Cardiac muscle cell (in vitro differentiated cells and primary cell): ENCODE results near the gene ZNF439. TPM values are rescaled to one million over a fixed set of nuclear protein-coding genes. Genes with fewer than 3 reads are reported as not detected.
"Not testable (repeated sequence)": the region's sequence is repeated elsewhere in the genome, so short reads cannot be mapped to it uniquely, and the experiment has no call there.

Experiments
- DNase-seq, 2 donors: peaks; one replicate each; pipeline versions ENCODE4 v3.0.0 to v3.0.0-alpha.2; 2010 to 2017; ENCODE audit warnings: low read depth in 1 of 2, low spot score in 1 of 2
- H3K27ac ChIP-seq: fragments of 200-600 bp; sonication (generic); 2 replicates; pipeline ENCODE4 v1.5.1; 2016
- H3K27me3 ChIP-seq: fragments of 200-600 bp; sonication (generic); 2 replicates; pipeline ENCODE4 v1.6.0; 2016; ENCODE audit warnings: control low read depth
- H3K36me3 ChIP-seq: fragments of 200-600 bp; sonication (generic); 2 replicates; pipeline ENCODE4 v1.5.1; 2016; ENCODE audit warnings: control low read depth
- H3K4me1 ChIP-seq: fragments of 200-600 bp; sonication (generic); 2 replicates; pipeline ENCODE4 v1.8.1; 2017; ENCODE audit warnings: low read depth, mild to moderate bottlenecking, mixed run types
- H3K4me3 ChIP-seq: fragments of 200-600 bp; sonication (generic); 2 replicates; pipeline ENCODE4 v1.5.1; 2016; ENCODE audit warnings: mild to moderate bottlenecking
- H3K9me3 ChIP-seq: fragments of 200-600 bp; sonication (generic); 2 replicates; pipeline ENCODE4 v1.5.1; 2017; ENCODE audit warnings: low read depth, mild to moderate bottlenecking, control low read depth
- CTCF ChIP-seq: IDR thresholded peaks from 2 replicates; pipeline ENCODE4 v1.5.1; 2012; ENCODE audit warnings: low read depth, mild to moderate bottlenecking, low read length
- polyA plus RNA-seq: library from polyadenylated mRNA; unstranded; fragments of >200 nt; fragmentation: Nextera tagmentation; extraction: Ambion mirVana; gene quantifications from 2 replicates; pipeline ENCODE4 v1.2.1, GENCODE V29; 2016
- total RNA-seq: library from RNA; depleted of rRNA; stranded (reverse); fragments of >200 nt; gene quantifications from 2 replicates; pipeline ENCODE4 v1.2.3, GENCODE V29; 2016

ZNF439 gene
- total and polyA plus RNA-seq, 2 experiments from 2014 or later, result 3.6 TPM; not detected in 1

DNA sequence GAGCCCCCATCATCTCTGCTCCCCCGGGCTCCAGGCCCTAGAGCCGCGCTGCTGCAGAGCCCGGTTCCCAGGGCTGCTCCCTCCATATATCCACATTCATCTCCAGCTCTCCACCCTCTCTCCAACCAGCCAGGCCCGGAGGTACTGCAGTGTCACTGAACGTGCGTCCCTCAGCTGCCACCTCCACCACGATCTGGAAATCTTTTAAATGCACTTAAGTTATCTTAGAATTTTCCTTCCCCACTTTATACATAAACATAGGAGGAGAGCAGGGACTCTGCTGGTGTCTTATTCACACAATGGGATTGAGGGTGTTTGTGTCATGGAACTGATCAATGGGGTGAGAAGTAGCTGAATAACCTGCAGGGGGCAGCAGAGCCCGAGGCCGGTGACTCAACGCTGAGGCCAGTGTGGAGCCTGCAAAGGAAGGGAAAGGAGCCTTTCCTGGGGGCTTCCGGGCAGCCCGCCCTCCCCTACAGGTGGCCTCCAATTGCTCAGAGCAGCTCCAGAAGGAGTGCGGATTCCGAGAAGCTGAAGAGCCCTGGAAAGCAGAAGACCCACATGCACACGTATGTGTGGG is 31.3 kb downstream of the ZNF439 start:
- not testable (repeated sequence) for H3K27me3 ChIP-seq, H3K36me3 ChIP-seq, H3K4me1 ChIP-seq, H3K27ac ChIP-seq, H3K9me3 ChIP-seq, H3K4me3 ChIP-seq
- DNase-seq, result peak; percentile 21 to 30
- TF ChIP-seq CTCF, result peak; percentile 34

DNA sequence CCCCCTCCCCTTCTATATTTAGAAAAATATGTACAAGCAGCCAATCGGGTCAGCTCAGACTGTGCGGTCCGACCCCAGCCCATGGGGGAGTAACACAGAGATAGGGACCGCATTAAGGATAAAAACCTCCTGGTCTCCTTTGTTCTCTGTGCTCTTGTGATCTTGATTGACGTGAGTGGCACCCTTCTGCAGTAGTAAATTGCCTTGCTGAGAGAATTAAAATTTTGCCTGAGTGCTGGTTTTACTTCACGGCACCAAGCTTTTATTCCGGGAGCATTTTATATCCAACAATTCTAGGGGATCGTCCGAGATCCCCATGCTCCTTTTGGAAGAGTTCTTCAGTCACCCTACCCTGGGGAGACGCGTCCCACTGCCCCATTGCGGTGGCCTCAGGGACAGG is 32.1 kb downstream of the ZNF439 start:
- Histone ChIP-seq H3K9me3 (no peaks in the 10 kb centered on the region), H3K36me3 (no peaks in the 10 kb centered on the region)

GRCh38 chr19:11881151-11881800 is 32.8 kb downstream of the ZNF439 start:
- peak; percentile 71 to 82 for DNase-seq
- H3K4me3 ChIP-seq, result no peak overlapping the region
- H3K9me3 ChIP-seq, result no peaks in the 10 kb centered on the region
- H3K27me3 ChIP-seq, result no peaks in the 10 kb centered on the region
- TF ChIP-seq CTCF, result peak; percentile 80
- H3K27ac ChIP-seq, result no peak overlapping the region
- H3K4me1 ChIP-seq, result no peaks in the 10 kb centered on the region
- no peaks in the 10 kb centered on the region for H3K36me3 ChIP-seq

More for the DNA sequence above, 32.1 kb downstream of the ZNF439 start:
- DNase-seq, result no peak
- Histone ChIP-seq H3K4me3 (no peak overlapping the region), H3K27ac (no peak overlapping the region), H3K27me3 (no peaks in the 10 kb centered on the region), H3K4me1 (no peaks in the 10 kb centered on the region)
- no peak for TF ChIP-seq CTCF

- no peak for TF ChIP-seq CTCF
- DNase-seq, result no peak
- Histone ChIP-seq H3K4me3 (no peak overlapping the region), H3K36me3 (no peaks in the 10 kb centered on the region), H3K27ac (no peak overlapping the region), H3K9me3 (no peaks in the 10 kb centered on the region), H3K4me1 (peaks cover 4% of the 10 kb centered on the region), H3K27me3 (no peaks in the 10 kb centered on the region)
Measured at GRCh38 chr19:11882606-11883005, 34.1 kb downstream of the ZNF439 start.

GRCh38 chr19:11887234-11887610 is 38.7 kb downstream of the ZNF439 start:
- H3K36me3 ChIP-seq, result no peaks in the 10 kb centered on the region
- H3K27me3 ChIP-seq, result no peaks in the 10 kb centered on the region
- H3K4me3 ChIP-seq, result peak overlapping the region; percentile 40
- peaks cover 31% of the 10 kb centered on the region for H3K4me1 ChIP-seq
- peak overlapping the region; percentile 94 for H3K27ac ChIP-seq
- no peaks in the 10 kb centered on the region for H3K9me3 ChIP-seq
- TF ChIP-seq CTCF, result no peak
- DNase-seq, result no peak
